B cell (primary cell): ENCODE results near the gene CCNG1. TPM values are rescaled to one million over a fixed set of nuclear protein-coding genes. Genes with fewer than 3 reads are reported as not detected.

ENCODE experiments used
- ATAC-seq: fragments of 200-7000 bp; cut with Tn5 transposase; one replicate; pipeline ENCODE4 v1.10.0; 2021; ENCODE audit warnings: low read depth, mild to moderate bottlenecking, moderate number of reproducible peaks, moderate library complexity
- CTCF ChIA-PET: fragments of 350-600 bp; sonication (Branson Sonifier 250); formaldehyde crosslinking; loops from one replicate; lab custom pipeline; 2021; ENCODE audit warnings: antibody characterized with exemption, inconsistent platforms; lab: Charles Lee
- POLR2A ChIA-PET: fragments of 350-600 bp; sonication (Branson Sonifier 250); formaldehyde crosslinking; loops from one replicate; lab custom pipeline; 2021; ENCODE audit warnings: antibody characterized with exemption; lab: Charles Lee
- DNase-seq: peaks from one replicate; pipeline ENCODE4 v3.0.0; 2013
- H2AFZ ChIP-seq: 2 replicates; pipeline ENCODE4 v1.6.1; 2012; ENCODE audit warnings: mild to moderate bottlenecking, low read depth, low read length; ENCODE audit not compliant: insufficient read depth, poor library complexity, severe bottlenecking
- H3K27ac ChIP-seq, 2 donors: 1 replicate in 1 of 2; 2 replicates in 1 of 2; pipeline ENCODE4 v1.5.1; 2012 to 2013; ENCODE audit warnings: low read length in 2 of 2, mild to moderate bottlenecking in 2 of 2, moderate library complexity in 1 of 2
- H3K27me3 ChIP-seq, 4 experiments: fragments of 200-600 bp in 1 of 4; sonication (generic) in 1 of 4; replicated peaks in 1 of 4; 1 replicate in 2 of 4; 2 replicates in 2 of 4; pipeline versions ENCODE4 v1.6.1 to v1.7.0; 2013 to 2016; ENCODE audit warnings: low read length in 3 of 4, mild to moderate bottlenecking in 2 of 4, mixed read lengths in 1 of 4, moderate library complexity in 1 of 4; ENCODE audit not compliant: insufficient read depth in 4 of 4, control insufficient read depth in 3 of 4; ENCODE audit errors: control extremely low read depth in 1 of 4
- H3K36me3 ChIP-seq, 2 experiments: replicated peaks in 1 of 2; 1 replicate in 1 of 2; 2 replicates in 1 of 2; pipeline versions ENCODE4 v1.6.1 to v1.7.1; 2013; ENCODE audit warnings: low read length in 1 of 2; ENCODE audit not compliant: insufficient read depth in 2 of 2, control insufficient read depth in 1 of 2; ENCODE audit errors: control extremely low read depth in 1 of 2, extremely low read depth in 1 of 2
- H3K4me1 ChIP-seq, 2 donors: fragments of 200-600 bp in 1 of 2; sonication (generic) in 1 of 2; 1 replicate in 1 of 2; 2 replicates in 1 of 2; pipeline versions ENCODE4 v1.5.1 to v1.6.1; 2013 to 2017; ENCODE audit warnings: low read length in 2 of 2; ENCODE audit not compliant: control insufficient read depth in 2 of 2, insufficient read depth in 2 of 2
- H3K4me2 ChIP-seq: replicated peaks from 2 replicates; pipeline ENCODE3; 2012; ENCODE audit warnings: mild to moderate bottlenecking, low read depth, low read length; ENCODE audit not compliant: poor library complexity, severe bottlenecking
- H3K4me3 ChIP-seq, 5 experiments: fragments of 200-600 bp in 1 of 5; sonication (generic) in 1 of 5; 1 replicate in 3 of 5; 2 replicates in 2 of 5; pipeline versions ENCODE4 v1.5.1 to v1.7.0; 2011 to 2016; ENCODE audit warnings: low read length in 4 of 5, mild to moderate bottlenecking in 4 of 5, low read depth in 2 of 5, control low read depth in 1 of 5, moderate library complexity in 1 of 5; ENCODE audit not compliant: insufficient read depth in 1 of 5; ENCODE audit errors: control extremely low read depth in 1 of 5, extremely low read depth in 1 of 5
- H3K79me2 ChIP-seq: fragments of 200-600 bp; sonication (generic); one replicate; pipeline ENCODE4 v1.6.0; 2016; ENCODE audit warnings: low read length; ENCODE audit not compliant: control insufficient read depth, insufficient read depth
- H3K9ac ChIP-seq: fragments of 200-600 bp; sonication (generic); 2 replicates; pipeline ENCODE4 v1.6.1; 2017; ENCODE audit warnings: mild to moderate bottlenecking, low read length, moderate library complexity
- H3K9me3 ChIP-seq, 3 donors: one replicate each; pipeline versions ENCODE4 v1.6.1 to v1.7.1; 2013; ENCODE audit warnings: low read length in 2 of 3; ENCODE audit not compliant: control insufficient read depth in 2 of 3, insufficient read depth in 1 of 3; ENCODE audit errors: control extremely low read depth in 1 of 3
- H4K20me1 ChIP-seq: 2 replicates; pipeline ENCODE4 v1.6.0; 2012; ENCODE audit warnings: mild to moderate bottlenecking, low read length; ENCODE audit not compliant: insufficient read depth, control insufficient read depth, poor library complexity, severe bottlenecking
- H3K27ac Mint-ChIP-seq: one replicate; pipeline ENCODE4 v1.8.0; 2021; ENCODE audit warnings: mixed read lengths
- H3K27me3 Mint-ChIP-seq: one replicate; pipeline ENCODE4 v1.8.0; 2021; ENCODE audit warnings: mixed read lengths
- H3K4me1 Mint-ChIP-seq: one replicate; pipeline ENCODE4 v1.8.0; 2021; ENCODE audit warnings: mixed read lengths
- H3K4me3 Mint-ChIP-seq: one replicate; pipeline ENCODE4 v1.8.0; 2021; ENCODE audit warnings: mixed read lengths
- H3K9me3 Mint-ChIP-seq: one replicate; pipeline ENCODE4 v1.8.0; 2022; ENCODE audit warnings: mixed read lengths; ENCODE audit not compliant: insufficient read depth
- EZH2 ChIP-seq: IDR thresholded peaks from 2 replicates; pipeline ENCODE4 v1.6.1; 2012; ENCODE audit warnings: borderline replicate concordance, low read depth, mild to moderate bottlenecking, moderate library complexity, low read length; ENCODE audit not compliant: insufficient read depth, poor library complexity, severe bottlenecking
- WGBS: methylation state at CpG from one replicate; pipeline ENCODE4 v1.1.5; 2013; ENCODE audit warnings: missing lambda C conversion rate; ENCODE audit not compliant: insufficient coverage; 5-methylcytosine and 5-hydroxymethylcytosine counted together
- intact Hi-C: fragments of 100-400 bp; cut with micrococcal nuclease; formaldehyde crosslinking; loops from one replicate; pipeline ENCODE4 v1.10.0; 2022
- polyA minus RNA-seq: library from RNA; depleted of rRNA, polyadenylated mRNA; stranded (reverse); fragments of >200 nt; gene quantifications from 2 replicates; pipeline ENCODE4 v1.2.3, GENCODE V29; 2012
- polyA plus RNA-seq: library from polyadenylated mRNA; depleted of rRNA; stranded (reverse); fragments of >200 nt; gene quantifications from 2 replicates; pipeline ENCODE4 v1.2.3, GENCODE V29; 2012
- total RNA-seq, 2 donors: library from RNA; stranded (reverse); fragments of 120-200 nt in 1 of 2; gene quantifications; 1 replicate in 1 of 2; 2 replicates in 1 of 2; pipeline versions ENCODE4 v1.2.3 to v1.2.4, GENCODE V29; 2013 to 2022
- TF ChIP-seq, protein P1 (sequence below): fragments of 200-600 bp; IDR thresholded peaks from one replicate; pipeline ENCODE4 v1.8.0; 2022; ENCODE audit warnings: antibody characterized with exemption, mild to moderate bottlenecking

The CCNG1 gene, protein sequence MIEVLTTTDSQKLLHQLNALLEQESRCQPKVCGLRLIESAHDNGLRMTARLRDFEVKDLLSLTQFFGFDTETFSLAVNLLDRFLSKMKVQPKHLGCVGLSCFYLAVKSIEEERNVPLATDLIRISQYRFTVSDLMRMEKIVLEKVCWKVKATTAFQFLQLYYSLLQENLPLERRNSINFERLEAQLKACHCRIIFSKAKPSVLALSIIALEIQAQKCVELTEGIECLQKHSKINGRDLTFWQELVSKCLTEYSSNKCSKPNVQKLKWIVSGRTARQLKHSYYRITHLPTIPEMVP
- total RNA-seq (80.1 and 95.1 TPM in 2 replicates), polyA plus RNA-seq (23.8 and 29.0 TPM in 2 replicates), polyA minus RNA-seq (27.4 and 32.1 TPM in 2 replicates)
- 157 TPM for total RNA-seq (2013)

DNA sequence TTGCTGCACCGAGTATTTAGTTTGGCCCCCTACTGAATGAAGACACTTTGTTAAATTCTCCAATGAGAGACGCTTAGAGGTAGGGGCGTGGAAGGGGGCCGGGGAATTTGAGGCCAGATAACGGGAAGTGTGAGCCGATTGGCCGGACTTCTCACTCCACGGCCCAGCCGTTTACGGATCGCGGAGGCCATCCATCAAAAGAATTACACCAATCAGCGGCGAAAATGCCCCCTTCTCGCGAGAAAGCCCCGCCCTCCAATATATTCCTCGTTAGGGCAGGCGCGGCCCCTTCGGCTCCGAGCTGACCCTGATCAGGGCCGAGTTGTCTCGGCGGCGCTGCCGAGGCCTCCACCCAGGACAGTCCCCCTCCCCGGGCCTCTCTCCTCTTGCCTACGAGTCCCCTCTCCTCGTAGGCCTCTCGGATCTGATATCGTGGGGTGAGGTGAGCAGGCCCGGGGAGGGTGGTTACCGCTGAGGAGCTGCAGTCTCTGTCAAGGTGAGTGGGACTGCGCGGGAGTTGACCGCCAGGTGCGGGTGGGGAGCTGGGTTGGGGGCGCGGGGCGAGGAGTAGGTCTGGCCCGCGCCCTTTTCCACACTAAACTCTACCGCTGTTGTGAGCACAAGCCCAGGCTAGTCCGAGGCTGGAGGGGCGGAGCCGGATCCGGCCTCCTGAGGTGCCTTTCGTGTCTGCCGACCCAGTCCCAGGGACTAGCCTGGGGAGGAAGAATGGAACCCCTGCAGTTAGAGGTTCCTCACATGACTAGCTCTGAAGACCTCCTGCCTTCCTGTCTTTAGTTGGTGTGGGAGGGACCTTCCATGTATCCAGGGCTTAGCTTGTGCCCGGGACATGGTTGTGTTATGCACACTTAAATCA is at the start of gene CCNG1:
TSS of gene CCNG1 (plus strand) at position 287 of the 874 bp plus-strand sequence. CDS start 1,662 bp downstream, outside the sequence.
- Histone ChIP-seq H3K27ac (peak within 1 kb of the TSS; percentile 54 to 90), H3K36me3 (peaks cover 14 to 19% of the 10 kb centered on the region in 2 experiments), H3K27me3 (no peaks in the 10 kb centered on the region), H3K4me1 (peaks cover 15 to 23% of the 10 kb centered on the region in 2 donors), H3K79me2 (peaks cover 26% of the 10 kb centered on the region), H3K4me3 (peak within 1 kb of the TSS; percentile 55 to 95 (median 83)), H3K4me2 (peak within 1 kb of the TSS; percentile 79), H3K9me3 (no peaks in the 10 kb centered on the region), H3K9ac (peak within 1 kb of the TSS; percentile 95), H2AFZ (peak within 1 kb of the TSS; percentile 95), H4K20me1 (no peaks in the 10 kb centered on the region)
- Mint-ChIP-seq H3K4me1 (peaks cover 35% of the 10 kb centered on the region), H3K27me3 (no peaks in the 10 kb centered on the region), H3K27ac (peak within 1 kb of the TSS; percentile 93), H3K4me3 (peak within 1 kb of the TSS; percentile 87), H3K9me3 (no peaks in the 10 kb centered on the region)
- POLR2A ChIA-PET = interaction anchor here (0.9 to 1.8 kb wide), 2 partner anchors 22 to 68 kb away, joined by 3 to 20 read pairs; partner anchors contain the start of genes HMMR, MAT2B and NUDCD2
- CTCF ChIA-PET = interaction anchor here (1.2 to 6.7 kb wide), 2 partner anchors 21 to 29 kb away, joined by 5 to 49 read pairs; partner anchors contain the start of genes HMMR and NUDCD2
- intact Hi-C loops = loop anchor here (1.0 to 10.0 kb wide), 3 partner anchors 23 to 477 kb away; partner anchors contain the start of genes HMMR, MAT2B and NUDCD2
- TF ChIP-seq, protein P1, sequence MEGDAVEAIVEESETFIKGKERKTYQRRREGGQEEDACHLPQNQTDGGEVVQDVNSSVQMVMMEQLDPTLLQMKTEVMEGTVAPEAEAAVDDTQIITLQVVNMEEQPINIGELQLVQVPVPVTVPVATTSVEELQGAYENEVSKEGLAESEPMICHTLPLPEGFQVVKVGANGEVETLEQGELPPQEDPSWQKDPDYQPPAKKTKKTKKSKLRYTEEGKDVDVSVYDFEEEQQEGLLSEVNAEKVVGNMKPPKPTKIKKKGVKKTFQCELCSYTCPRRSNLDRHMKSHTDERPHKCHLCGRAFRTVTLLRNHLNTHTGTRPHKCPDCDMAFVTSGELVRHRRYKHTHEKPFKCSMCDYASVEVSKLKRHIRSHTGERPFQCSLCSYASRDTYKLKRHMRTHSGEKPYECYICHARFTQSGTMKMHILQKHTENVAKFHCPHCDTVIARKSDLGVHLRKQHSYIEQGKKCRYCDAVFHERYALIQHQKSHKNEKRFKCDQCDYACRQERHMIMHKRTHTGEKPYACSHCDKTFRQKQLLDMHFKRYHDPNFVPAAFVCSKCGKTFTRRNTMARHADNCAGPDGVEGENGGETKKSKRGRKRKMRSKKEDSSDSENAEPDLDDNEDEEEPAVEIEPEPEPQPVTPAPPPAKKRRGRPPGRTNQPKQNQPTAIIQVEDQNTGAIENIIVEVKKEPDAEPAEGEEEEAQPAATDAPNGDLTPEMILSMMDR = no peak
- TF ChIP-seq EZH2 = no peak
- DNase-seq (peak; percentile 94), ATAC-seq (peak; percentile 97)
- WGBS = under 1% methylated on average over 30 of the region's 51 CpGs
